ENCODE data around the gene OLFML3.

Gene OLFML3

GRCh38 chr1:114024049-114024448 is 44.8 kb downstream of the OLFML3 start:
- no peaks in the 10 kb centered on the region for H3K27me3 ChIP-seq (ENCODE audit: low read depth, low read length)
- no peak overlapping the region for H3K27ac ChIP-seq (ENCODE audit: low read length)
- H3K36me3 ChIP-seq (replicated peaks; ENCODE audit: low read depth, low read length) = no peaks in the 10 kb centered on the region
- H2AFZ ChIP-seq (ENCODE audit: low read depth, low read length) = no peak overlapping the region
- no peaks in the 10 kb centered on the region for H4K20me1 ChIP-seq (ENCODE audit: insufficient read depth, low read length)
- H3K4me1 ChIP-seq (ENCODE audit: low read length) = no peaks in the 10 kb centered on the region
- H3K9ac ChIP-seq (ENCODE audit: low read length) = no peak overlapping the region
- TF ChIP-seq CTCF (IDR thresholded peaks at IDR 0.05; ENCODE audit: low read depth, low read length) (no peak), EZH2phosphoT487 (IDR thresholded peaks at IDR 0.05; ENCODE audit: low read depth) (no peak)
- no peaks in the 10 kb centered on the region for H3K79me2 ChIP-seq (ENCODE audit: low read length)
- no peak overlapping the region for H3K4me2 ChIP-seq (ENCODE audit: low read length)
- no peaks in the 10 kb centered on the region for H3K9me3 ChIP-seq (ENCODE audit: insufficient read depth, low read length)
- no peak overlapping the region for H3K4me3 ChIP-seq (ENCODE audit: low read length)

- Histone ChIP-seq H3K4me2 (ENCODE audit: low read length) (no peak overlapping the region), H3K9ac (ENCODE audit: low read length) (no peak overlapping the region), H3K79me2 (ENCODE audit: low read length) (no peaks in the 10 kb centered on the region), H3K4me1 (ENCODE audit: low read length) (no peaks in the 10 kb centered on the region), H2AFZ (ENCODE audit: low read depth, low read length) (no peak overlapping the region), H3K4me3 (ENCODE audit: low read length) (no peak overlapping the region), H4K20me1 (ENCODE audit: insufficient read depth, low read length) (no peaks in the 10 kb centered on the region), H3K27me3 (ENCODE audit: low read depth, low read length) (no peaks in the 10 kb centered on the region), H3K9me3 (ENCODE audit: insufficient read depth, low read length) (no peaks in the 10 kb centered on the region), H3K36me3 (replicated peaks; ENCODE audit: low read depth, low read length) (no peaks in the 10 kb centered on the region), H3K27ac (ENCODE audit: low read length) (no peak overlapping the region)
- TF ChIP-seq EZH2phosphoT487 (IDR thresholded peaks at IDR 0.05; ENCODE audit: low read depth) (no peak), CTCF (IDR thresholded peaks at IDR 0.05; ENCODE audit: low read depth, low read length) (no peak)
These were observed 46.5 kb downstream of the OLFML3 start for GRCh38 chr1:114025609-114026401.

- TF ChIP-seq CTCF (IDR thresholded peaks at IDR 0.05; ENCODE audit: low read depth, low read length) (no peak), EZH2phosphoT487 (IDR thresholded peaks at IDR 0.05; ENCODE audit: low read depth) (no peak)
- Histone ChIP-seq H3K4me2 (ENCODE audit: low read length) (no peak overlapping the region), H3K27ac (ENCODE audit: low read length) (no peak overlapping the region)
These were observed 47.5 kb downstream of the OLFML3 start for GRCh38 chr1:114026797-114027196.

More at GRCh38 chr1:114026797-114027196, 47.5 kb downstream of the OLFML3 start:
- Histone ChIP-seq H3K4me3 (ENCODE audit: low read length) (no peak overlapping the region), H3K27me3 (ENCODE audit: low read depth, low read length) (no peaks in the 10 kb centered on the region), H4K20me1 (ENCODE audit: insufficient read depth, low read length) (no peaks in the 10 kb centered on the region), H3K9me3 (ENCODE audit: insufficient read depth, low read length) (no peaks in the 10 kb centered on the region), H3K36me3 (replicated peaks; ENCODE audit: low read depth, low read length) (no peaks in the 10 kb centered on the region), H3K4me1 (ENCODE audit: low read length) (no peaks in the 10 kb centered on the region), H2AFZ (ENCODE audit: low read depth, low read length) (no peak overlapping the region), H3K79me2 (ENCODE audit: low read length) (no peaks in the 10 kb centered on the region), H3K9ac (ENCODE audit: low read length) (no peak overlapping the region)

All from OCI-LY3 (cell line).